HUES48 (cell line): ENCODE results near the gene TRPT1.

Experiments
- H3K27ac ChIP-seq: one replicate; pipeline ENCODE4 v1.7.0; 2013; ENCODE audit warnings: low read depth, low read length, inconsistent platforms
- H3K27me3 ChIP-seq: 2 replicates; pipeline ENCODE4 v1.6.1; 2013; ENCODE audit warnings: mild to moderate bottlenecking, low read length; ENCODE audit not compliant: control insufficient read depth, insufficient read depth
- H3K36me3 ChIP-seq: 2 replicates; pipeline ENCODE4 v1.6.1; 2013; ENCODE audit warnings: low read length; ENCODE audit not compliant: control insufficient read depth, insufficient read depth
- H3K4me1 ChIP-seq: 2 replicates; pipeline ENCODE4 v1.6.1; 2013; ENCODE audit warnings: mild to moderate bottlenecking, low read length; ENCODE audit not compliant: control insufficient read depth, insufficient read depth
- H3K4me3 ChIP-seq: 2 replicates; pipeline ENCODE4 v1.5.1; 2013; ENCODE audit warnings: mild to moderate bottlenecking, low read depth, low read length
- H3K9ac ChIP-seq: 2 replicates; pipeline ENCODE4 v1.6.1; 2013; ENCODE audit warnings: mild to moderate bottlenecking, low read depth, low read length, moderate library complexity
- H3K9me3 ChIP-seq: 2 replicates; pipeline ENCODE4 v1.6.1; 2013; ENCODE audit warnings: low read length; ENCODE audit not compliant: control insufficient read depth, insufficient read depth

The TRPT1 gene, protein sequence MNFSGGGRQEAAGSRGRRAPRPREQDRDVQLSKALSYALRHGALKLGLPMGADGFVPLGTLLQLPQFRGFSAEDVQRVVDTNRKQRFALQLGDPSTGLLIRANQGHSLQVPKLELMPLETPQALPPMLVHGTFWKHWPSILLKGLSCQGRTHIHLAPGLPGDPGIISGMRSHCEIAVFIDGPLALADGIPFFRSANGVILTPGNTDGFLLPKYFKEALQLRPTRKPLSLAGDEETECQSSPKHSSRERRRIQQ

DNA sequence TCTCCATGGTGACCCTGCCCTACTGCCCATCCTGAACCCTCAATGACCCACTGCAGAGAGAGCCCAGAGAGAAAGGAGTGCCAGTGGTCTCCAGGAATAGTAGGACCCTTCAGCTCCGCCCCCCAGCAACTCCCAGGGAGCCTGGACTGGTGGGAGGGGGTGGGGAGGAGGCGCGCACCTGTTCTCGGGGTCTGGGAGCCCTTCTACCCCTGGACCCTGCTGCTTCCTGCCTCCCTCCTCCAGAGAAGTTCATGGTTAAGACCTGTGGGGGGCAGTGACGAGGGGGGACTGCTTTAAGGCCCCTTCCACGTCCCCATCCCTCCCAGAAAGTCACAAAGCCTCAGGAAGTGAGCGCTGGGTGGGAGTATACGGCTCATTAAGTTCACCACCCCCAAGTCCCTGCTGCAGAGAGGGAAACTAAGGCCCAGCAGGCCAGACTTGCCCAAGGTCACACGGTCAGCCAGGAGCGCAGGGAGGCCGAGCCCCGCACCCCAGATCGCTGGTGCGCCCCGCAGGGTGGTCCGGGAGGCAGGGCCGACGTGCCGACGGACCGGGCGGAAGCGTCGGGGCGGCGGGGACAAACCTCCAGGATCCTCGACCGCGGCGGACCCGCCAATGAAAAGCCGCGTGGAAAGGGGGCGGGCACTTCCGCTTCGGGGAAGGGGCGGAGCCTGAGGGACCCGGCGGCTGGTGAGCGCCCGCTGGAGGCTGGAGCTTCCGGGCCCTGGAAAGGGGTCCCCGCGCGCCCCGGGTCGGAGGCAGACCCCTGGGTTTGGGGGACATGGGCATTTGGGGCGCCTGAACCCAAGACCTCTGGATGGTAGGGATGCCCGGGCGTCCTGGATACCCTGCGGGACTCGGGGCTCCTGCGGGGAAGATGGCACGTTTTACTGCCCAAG, at the start of gene TRPT1, which contains the start of gene NUDT22:
Gene TRPT1 (minus strand): TSS at position 579 of the 899 bp plus-strand sequence. CDS start 326 bp downstream, at position 253.
Gene NUDT22 (plus strand): TSS at position 667 of the 899 bp plus-strand sequence. CDS start 379 bp downstream, outside the sequence.
- peaks cover 27% of the 10 kb centered on the region for H3K36me3 ChIP-seq
- H3K27ac ChIP-seq, result peak within 1 kb of the TSS; percentile 62
- H3K9me3 ChIP-seq, result no peaks in the 10 kb centered on the region
- H3K9ac ChIP-seq, result peak within 1 kb of the TSS; percentile 51
- peak within 1 kb of the TSS; percentile 73 for H3K4me3 ChIP-seq
- H3K27me3 ChIP-seq, result no peaks in the 10 kb centered on the region
- H3K4me1 ChIP-seq, result peaks cover 8% of the 10 kb centered on the region; the same call in 1 of the 2 replicates

DNA sequence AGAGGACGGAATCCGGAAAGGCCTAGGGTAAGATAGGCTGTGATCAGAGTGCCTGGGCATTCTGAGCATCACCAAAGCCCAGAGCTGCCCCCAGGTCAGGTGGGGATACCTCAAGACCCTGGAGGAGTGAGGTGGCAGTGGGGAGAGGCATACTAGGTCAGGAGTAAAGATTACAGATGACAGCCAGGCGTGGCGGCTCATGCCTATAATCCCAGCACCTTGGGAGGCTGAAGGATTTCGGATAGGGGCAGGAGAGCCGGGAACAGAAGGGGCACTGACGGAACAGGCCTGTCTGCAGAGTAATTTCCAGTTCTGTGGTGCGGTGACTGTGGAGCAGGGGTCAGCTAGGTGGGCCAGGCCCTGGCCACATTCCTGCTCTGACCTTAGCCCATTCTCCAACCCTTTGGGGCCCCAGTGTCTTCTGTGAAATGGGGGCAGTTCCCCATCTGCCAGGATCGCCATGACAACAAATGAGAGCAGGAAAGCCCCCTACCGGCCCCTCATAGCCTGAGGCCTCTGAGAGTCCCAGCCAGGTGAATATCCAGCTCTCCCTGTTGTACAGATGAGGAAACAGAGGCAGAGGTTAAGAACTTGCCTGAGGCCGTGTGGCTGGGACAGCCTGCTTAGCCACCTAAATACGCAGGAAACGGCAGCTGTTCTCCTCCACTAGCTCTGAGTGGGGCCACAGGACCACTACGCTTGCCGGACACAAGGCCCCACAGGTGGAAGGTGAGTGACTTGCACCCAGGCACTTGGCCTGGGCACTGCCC, 49.2 kb upstream of the TRPT1 start:
- H3K4me3 ChIP-seq, result no peak overlapping the region
- H3K27me3 ChIP-seq, result no peaks in the 10 kb centered on the region
- H3K4me1 ChIP-seq, result peaks cover 4% of the 10 kb centered on the region
- H3K9me3 ChIP-seq, result no peaks in the 10 kb centered on the region
- no peak overlapping the region for H3K9ac ChIP-seq
- peaks cover 12% of the 10 kb centered on the region for H3K36me3 ChIP-seq
- H3K27ac ChIP-seq, result no peak overlapping the region

DNA sequence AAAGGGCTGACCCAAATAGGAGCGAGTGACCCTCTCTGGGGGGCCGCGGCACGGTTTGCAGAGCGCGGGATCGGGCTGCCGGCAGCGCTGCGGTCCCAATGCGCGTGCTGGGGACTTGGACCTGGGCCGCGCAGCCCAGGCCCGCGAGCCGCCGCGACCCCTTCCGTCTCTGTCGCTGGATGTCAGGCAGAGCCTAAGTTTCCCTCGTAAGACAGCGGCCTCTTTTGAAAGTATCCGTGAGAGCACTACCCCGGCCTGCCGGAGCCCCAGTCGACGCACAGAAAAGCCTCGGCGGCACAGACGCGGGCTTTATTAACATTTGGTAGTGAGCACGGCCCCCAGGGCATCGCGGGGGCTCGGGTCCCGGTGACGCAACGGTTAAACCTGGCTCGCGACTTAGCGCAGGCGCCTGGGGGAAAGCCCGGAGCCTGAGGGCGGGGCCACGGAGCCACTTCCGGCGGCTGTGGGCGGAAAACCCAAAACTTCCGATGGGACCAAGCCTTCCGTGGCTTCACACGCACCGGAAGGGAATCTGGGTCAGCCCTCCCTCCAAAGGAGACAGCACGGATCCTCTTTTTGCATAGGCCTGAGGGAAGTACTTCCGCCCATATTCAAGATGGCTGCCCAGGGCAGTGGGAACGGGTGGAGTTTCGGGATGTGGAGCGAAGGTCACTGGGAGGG, 43.7 kb upstream of the TRPT1 start:
- Histone ChIP-seq H3K27ac (peak overlapping the region; percentile 96), H3K4me3 (peak overlapping the region; percentile 94), H3K9me3 (no peaks in the 10 kb centered on the region), H3K4me1 (peaks cover 12% of the 10 kb centered on the region), H3K27me3 (no peaks in the 10 kb centered on the region), H3K9ac (peak overlapping the region; percentile 83), H3K36me3 (peaks cover 27% of the 10 kb centered on the region)

DNA sequence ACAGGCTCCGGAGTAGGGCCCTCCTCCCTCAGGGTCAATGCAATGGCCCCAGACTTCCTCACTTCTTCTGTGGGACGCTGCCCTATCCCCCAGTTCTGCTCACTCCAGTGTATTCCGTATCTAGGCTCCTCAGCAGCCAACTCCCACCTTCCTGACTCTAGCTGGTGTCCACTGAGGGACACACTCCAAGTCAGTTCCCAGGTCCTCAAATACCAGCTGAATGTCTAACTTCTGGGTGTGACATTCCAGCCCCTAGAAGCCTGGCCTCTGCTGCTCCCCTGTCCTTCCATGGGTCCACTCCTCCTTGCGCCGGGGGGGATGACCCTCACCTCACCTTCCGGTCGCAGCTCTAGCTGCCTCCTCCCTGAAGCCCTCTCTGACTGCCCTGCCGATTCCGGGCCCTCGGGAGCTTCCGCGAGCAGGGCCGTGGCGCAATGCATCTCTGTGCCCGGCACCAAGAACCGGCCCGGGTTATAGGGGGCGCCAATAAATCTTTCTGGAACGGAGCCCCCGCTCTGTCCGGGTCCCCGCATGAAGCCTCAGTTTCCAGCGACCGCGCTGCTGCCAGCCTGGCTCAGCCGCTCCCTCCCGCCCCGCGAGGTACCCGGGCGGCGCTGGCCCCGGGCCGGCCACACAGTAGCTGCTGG, 43.0 kb upstream of the TRPT1 start:
- Histone ChIP-seq H3K4me1 (peaks cover 12% of the 10 kb centered on the region), H3K9ac (peak overlapping the region; percentile 50), H3K27ac (peak overlapping the region; percentile 96), H3K36me3 (peaks cover 33% of the 10 kb centered on the region), H3K27me3 (no peaks in the 10 kb centered on the region), H3K4me3 (peak overlapping the region; percentile 94), H3K9me3 (no peaks in the 10 kb centered on the region)

DNA sequence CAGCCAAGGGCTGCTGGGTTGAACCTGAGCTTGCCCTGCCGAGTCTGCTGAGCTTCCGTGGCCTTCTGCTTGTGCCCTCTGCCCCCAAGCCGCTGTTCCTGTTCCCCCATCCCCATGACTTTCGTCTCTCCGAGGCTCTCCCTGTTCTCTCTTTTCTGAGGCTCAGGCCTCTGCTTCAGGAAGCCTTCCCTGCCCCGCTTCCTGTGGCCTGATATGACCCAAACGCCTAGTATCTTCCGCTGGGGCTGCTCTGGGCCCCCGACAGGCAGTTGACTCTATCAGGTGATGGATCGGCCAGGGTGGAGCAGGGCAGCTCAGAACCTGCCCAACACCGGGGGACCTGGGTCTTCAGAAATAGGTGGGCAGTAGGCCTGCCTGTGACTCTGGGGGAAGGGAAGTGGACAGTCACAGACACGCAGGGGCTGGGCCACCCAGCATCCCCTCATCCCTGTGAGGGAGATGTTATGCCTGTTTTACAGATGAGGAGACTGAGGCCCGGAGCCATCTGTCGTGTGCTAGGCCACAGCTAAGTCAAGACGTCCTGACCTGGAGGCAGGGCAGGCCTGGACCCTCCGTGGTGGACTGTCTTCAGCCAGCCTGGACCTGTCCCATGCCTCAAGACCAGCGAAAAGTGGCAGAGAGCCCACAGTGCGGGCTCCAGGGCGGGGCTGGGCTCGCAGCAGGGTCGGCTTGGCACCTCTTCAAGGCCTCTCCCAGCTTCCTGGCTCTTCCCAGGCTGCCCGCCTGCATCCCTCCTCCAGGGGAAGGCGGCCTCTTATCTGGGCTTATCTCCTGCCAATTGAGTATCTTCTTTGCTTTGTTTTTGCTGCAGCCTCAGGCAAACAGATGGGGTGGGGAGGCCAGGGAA, 42.3 kb upstream of the TRPT1 start:
- Histone ChIP-seq H3K4me3 (peak overlapping the region; percentile 94), H3K27me3 (no peaks in the 10 kb centered on the region), H3K9me3 (no peaks in the 10 kb centered on the region), H3K9ac (peak overlapping the region; percentile 50; the same call in 1 of the 2 replicates), H3K36me3 (peaks cover 41% of the 10 kb centered on the region), H3K27ac (peak overlapping the region; percentile 96), H3K4me1 (peaks cover 12% of the 10 kb centered on the region)

DNA sequence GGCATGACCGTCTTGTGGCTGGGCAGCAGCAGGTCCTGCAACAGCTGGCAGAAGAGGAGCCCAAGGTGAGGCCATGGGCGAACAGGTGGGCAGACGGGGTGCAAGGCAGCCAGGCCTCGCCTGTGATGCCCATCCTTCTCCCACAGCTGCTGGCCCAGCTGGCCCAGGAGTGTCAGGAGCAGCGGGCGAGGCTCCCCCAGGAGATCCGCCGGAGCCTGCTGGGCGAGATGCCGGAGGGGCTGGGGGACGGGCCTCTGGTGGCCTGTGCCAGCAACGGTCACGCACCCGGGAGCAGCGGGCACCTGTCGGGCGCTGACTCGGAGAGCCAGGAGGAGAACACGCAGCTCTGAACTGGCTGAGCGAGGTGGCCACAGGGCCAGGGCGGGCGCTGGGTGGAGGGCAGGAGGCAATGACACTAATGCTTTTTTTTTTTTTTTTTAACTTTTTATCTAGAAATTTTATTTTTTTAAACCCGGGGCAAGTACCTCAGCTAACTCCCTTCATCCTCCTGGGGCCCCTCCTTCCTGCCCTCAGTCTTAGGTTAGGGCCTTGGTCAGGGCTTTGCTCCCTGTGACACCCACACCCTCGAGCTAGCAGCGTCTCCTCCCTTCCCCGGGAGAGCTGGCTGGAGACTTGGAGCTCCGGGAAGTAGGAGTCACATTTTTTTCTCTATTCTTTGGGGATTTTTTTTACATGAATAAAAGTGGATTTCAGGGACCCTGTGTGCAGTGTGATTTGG, 41.4 kb upstream of the TRPT1 start:
- no peak overlapping the region for H3K27ac ChIP-seq
- peaks cover 12% of the 10 kb centered on the region for H3K4me1 ChIP-seq
- H3K4me3 ChIP-seq, result no peak overlapping the region
- H3K27me3 ChIP-seq, result no peaks in the 10 kb centered on the region
- H3K9me3 ChIP-seq, result no peaks in the 10 kb centered on the region
- H3K9ac ChIP-seq, result no peak overlapping the region
- H3K36me3 ChIP-seq, result peaks cover 50% of the 10 kb centered on the region

DNA sequence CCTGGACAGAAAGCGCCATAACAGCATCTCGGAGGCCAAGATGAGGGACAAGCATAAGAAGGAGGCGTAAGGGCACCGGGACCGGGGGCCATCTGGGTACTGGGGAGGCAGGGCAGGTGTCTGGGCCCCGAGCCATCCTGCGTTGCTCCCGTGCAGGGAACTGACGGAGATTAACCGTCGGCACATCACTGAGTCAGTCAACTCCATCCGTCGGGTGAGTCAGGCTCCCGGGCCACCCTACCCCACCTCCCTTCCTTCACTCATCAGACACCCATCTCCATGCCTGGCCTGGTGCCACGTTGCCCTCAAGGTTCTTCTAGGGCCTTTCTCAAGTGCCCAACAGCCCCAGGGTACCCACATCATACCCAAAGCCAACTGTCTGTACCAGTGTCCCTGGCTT, 40.4 kb upstream of the TRPT1 start:
- Histone ChIP-seq H3K4me1 (peaks cover 8% of the 10 kb centered on the region), H3K9me3 (no peaks in the 10 kb centered on the region), H3K9ac (no peak overlapping the region), H3K36me3 (peaks cover 60% of the 10 kb centered on the region), H3K27me3 (no peaks in the 10 kb centered on the region), H3K27ac (no peak overlapping the region), H3K4me3 (no peak overlapping the region)

DNA sequence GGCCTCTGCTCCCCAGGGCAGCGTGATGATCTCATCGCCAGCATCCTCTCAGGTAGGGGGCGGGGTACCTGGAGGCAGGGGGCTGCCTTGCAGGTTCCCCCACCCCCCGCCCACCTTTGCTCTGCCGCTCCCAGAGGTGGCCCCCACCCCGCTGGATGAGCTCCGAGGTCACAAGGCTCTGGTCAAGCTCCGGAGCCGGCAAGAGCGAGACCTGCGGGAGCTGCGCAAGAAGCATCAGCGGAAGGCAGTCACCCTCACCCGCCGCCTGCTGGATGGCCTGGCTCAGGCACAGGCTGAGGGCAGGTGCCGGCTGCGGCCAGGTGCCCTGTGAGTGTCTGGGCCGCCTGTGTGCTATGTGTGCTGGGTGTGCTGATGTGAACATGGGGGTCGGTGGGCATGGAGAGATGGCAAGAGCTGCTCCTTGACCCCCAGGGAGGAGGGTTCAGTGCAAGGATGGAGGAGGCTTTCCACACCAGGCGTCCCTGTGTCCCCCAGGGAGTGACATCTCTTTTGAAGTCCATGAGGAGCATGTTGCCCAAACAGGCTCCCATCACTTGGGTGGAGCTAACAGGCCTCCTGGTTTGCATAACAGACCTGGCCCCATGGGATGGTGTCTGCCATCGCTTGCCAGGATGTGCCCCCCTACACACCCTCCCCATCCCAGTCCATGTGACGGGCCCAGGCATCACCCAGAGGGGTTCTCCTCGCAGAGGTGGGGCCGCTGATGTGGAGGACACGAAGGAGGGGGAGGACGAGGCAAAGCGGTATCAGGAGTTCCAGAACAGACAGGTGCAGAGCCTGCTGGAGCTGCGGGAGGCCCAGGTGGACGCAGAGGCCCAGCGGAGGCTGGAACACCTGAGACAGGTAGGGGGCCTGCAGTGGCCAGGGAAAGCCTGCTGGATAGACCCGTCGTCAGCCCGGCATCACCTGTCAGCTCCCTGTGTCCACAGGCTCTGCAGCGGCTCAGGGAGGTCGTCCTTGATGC, 39.5 kb upstream of the TRPT1 start:
- Histone ChIP-seq H3K27ac (no peak overlapping the region), H3K36me3 (peaks cover 68% of the 10 kb centered on the region), H3K9ac (no peak overlapping the region), H3K4me3 (no peak overlapping the region), H3K27me3 (no peaks in the 10 kb centered on the region), H3K4me1 (peaks cover 8% of the 10 kb centered on the region), H3K9me3 (no peaks in the 10 kb centered on the region)
